GM23338 (cell line): Measurements from ENCODE around the gene MYLK. TPM values are rescaled to one million over a fixed set of nuclear protein-coding genes. Genes with fewer than 3 reads are reported as not detected.

ENCODE experiments used
- ATAC-seq: fragments of 200-7000 bp; cut with Tn5 transposase; 3 replicates; pipeline ENCODE4 v1.9.1; 2020
- DNase-seq: peaks from one replicate; pipeline ENCODE4 v3.0.0-alpha.2; 2015; ENCODE audit warnings: low spot score
- H2AFZ ChIP-seq: fragments of 200-600 bp; sonication (generic); 2 replicates; pipeline ENCODE4 v1.8.0; 2016; ENCODE audit warnings: antibody characterized with exemption, mild to moderate bottlenecking, moderate library complexity
- H3F3A ChIP-seq: fragments of 200-600 bp; sonication (generic); replicated peaks from 2 replicates; pipeline ENCODE4 v1.8.0; 2017; ENCODE audit warnings: antibody characterized with exemption, mixed run types, low read depth
- H3K27ac ChIP-seq: fragments of 200-600 bp; sonication (generic); 2 replicates; pipeline ENCODE4 v1.6.1; 2016; ENCODE audit warnings: low read depth
- H3K27me3 ChIP-seq: fragments of 200-600 bp; sonication (generic); 2 replicates; pipeline ENCODE4 v1.8.0; 2016; ENCODE audit warnings: mild to moderate bottlenecking, mixed run types, moderate library complexity; ENCODE audit not compliant: insufficient read depth
- H3K36me3 ChIP-seq: fragments of 200-600 bp; sonication (generic); 2 replicates; pipeline ENCODE4 v1.8.0; 2016; ENCODE audit warnings: mild to moderate bottlenecking; ENCODE audit not compliant: insufficient read depth
- H3K4me1 ChIP-seq: fragments of 200-600 bp; sonication (generic); 2 replicates; pipeline ENCODE4 v1.8.0; 2016; ENCODE audit warnings: mild to moderate bottlenecking, moderate library complexity; ENCODE audit not compliant: insufficient read depth
- H3K4me2 ChIP-seq: fragments of 200-600 bp; sonication (generic); 2 replicates; pipeline ENCODE4 v1.7.1; 2017; ENCODE audit warnings: mixed run types
- H3K4me3 ChIP-seq: fragments of 200-600 bp; sonication (generic); 2 replicates; pipeline ENCODE4 v1.6.1; 2016; ENCODE audit warnings: mixed run types
- H3K79me2 ChIP-seq: fragments of 200-600 bp; sonication (generic); replicated peaks from 2 replicates; pipeline ENCODE4 v1.8.0; 2017; ENCODE audit warnings: mild to moderate bottlenecking; ENCODE audit not compliant: insufficient read depth
- H3K9me2 ChIP-seq: fragments of 200-600 bp; sonication (generic); 2 replicates; pipeline ENCODE4 v1.8.0; 2017; ENCODE audit not compliant: insufficient read depth
- H4K20me1 ChIP-seq: fragments of 200-600 bp; sonication (generic); replicated peaks from 2 replicates; pipeline ENCODE4 v1.8.0; 2017; ENCODE audit warnings: mild to moderate bottlenecking; ENCODE audit not compliant: insufficient read depth
- H3K27ac Mint-ChIP-seq: 2 replicates; pipeline ENCODE4 v1.8.0; 2020; ENCODE audit warnings: inconsistent platforms, mild to moderate bottlenecking, moderate library complexity, mixed read lengths
- H3K27me3 Mint-ChIP-seq: 3 replicates; pipeline ENCODE4 v1.8.0; 2022; ENCODE audit warnings: low read depth, mild to moderate bottlenecking, moderate library complexity, mixed read lengths, inconsistent platforms; ENCODE audit not compliant: insufficient read depth, poor library complexity
- H3K36me3 Mint-ChIP-seq: 3 replicates; pipeline ENCODE4 v1.8.0; 2021; ENCODE audit warnings: low read depth, mild to moderate bottlenecking, inconsistent platforms, moderate library complexity, mixed read lengths
- H3K4me1 Mint-ChIP-seq: 3 replicates; pipeline ENCODE4 v1.8.0; 2020; ENCODE audit warnings: mild to moderate bottlenecking, inconsistent platforms, mixed read lengths
- H3K4me3 Mint-ChIP-seq: 3 replicates; pipeline ENCODE4 v1.8.0; 2021; ENCODE audit warnings: moderate library complexity, mild to moderate bottlenecking, inconsistent platforms, mixed read lengths
- H3K9me3 Mint-ChIP-seq: 3 replicates; pipeline ENCODE4 v1.8.0; 2020; ENCODE audit warnings: moderate library complexity, mild to moderate bottlenecking, inconsistent platforms, mixed read lengths
- EZH2 ChIP-seq: fragments of 200-600 bp; sonication (generic); IDR thresholded peaks from one replicate; pipeline ENCODE4 v1.8.0; 2017; ENCODE audit warnings: antibody characterized with exemption, mild to moderate bottlenecking, low read depth; ENCODE audit not compliant: unreplicated experiment
- POLR2AphosphoS5 ChIP-seq: IDR thresholded peaks from 2 replicates; pipeline ENCODE4 v1.6.1; 2016; ENCODE audit warnings: antibody characterized with exemption, low read depth
- ZNF114 ChIP-seq: fragments of 250-450 bp; sonication (Bioruptor Pico); IDR thresholded peaks from 2 replicates; pipeline ENCODE4 v1.5.0; 2020; ENCODE audit warnings: mild to moderate bottlenecking, moderate library complexity
- ZNF331 ChIP-seq: fragments of 250-450 bp; sonication (Bioruptor Pico); IDR thresholded peaks from 2 replicates; pipeline ENCODE4 v1.5.0; 2020; ENCODE audit warnings: low read depth, mild to moderate bottlenecking, moderate library complexity
- polyA plus RNA-seq: library from polyadenylated mRNA; unstranded; fragments of >200 nt; fragmentation: Nextera tagmentation; extraction: Ambion mirVana; gene quantifications from 2 replicates; pipeline ENCODE4 v1.2.1, GENCODE V29; 2016
- total RNA-seq: library from RNA; depleted of rRNA; stranded (reverse); fragments of >200 nt; shearing (Covaris generic); gene quantifications from 2 replicates; pipeline ENCODE4 v1.2.3, GENCODE V29; 2014
- TF ChIP-seq, protein P1 (sequence below): fragments of 250-450 bp; sonication (Bioruptor Pico); IDR thresholded peaks from 2 replicates; pipeline ENCODE4 v1.5.0; 2020; ENCODE audit warnings: mild to moderate bottlenecking, moderate library complexity

MYLK gene
- total and polyA plus RNA-seq, 2 experiments from 2014 or later = 11.5 to 17.9 TPM

DNA sequence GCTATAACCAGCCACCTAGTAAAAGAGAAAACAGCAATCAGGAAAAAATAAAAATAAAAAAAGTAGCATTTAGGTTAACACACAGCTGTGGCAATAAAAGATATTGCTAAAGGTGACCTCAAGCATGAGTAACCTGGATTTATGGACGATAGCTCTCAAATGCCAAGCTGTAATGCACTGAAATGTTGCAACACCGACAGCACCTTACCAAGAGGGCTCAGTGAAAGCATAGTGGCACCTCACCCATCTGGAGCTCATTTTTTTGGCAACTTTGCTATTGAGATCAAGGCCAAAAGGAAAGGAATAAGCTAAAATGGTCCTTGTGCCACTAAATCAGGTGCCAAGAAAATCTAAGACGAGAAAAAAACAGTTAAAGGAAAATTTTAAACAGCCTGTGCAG, 301.8 kb downstream of the MYLK start:
- no peak overlapping the region for H3K27ac ChIP-seq
- H4K20me1 ChIP-seq = peaks cover 2% of the 10 kb centered on the region; the same call in 1 of the 2 replicates
- Mint-ChIP-seq H3K4me1 (peaks cover 16% of the 10 kb centered on the region; the same call in 2 of the 3 replicates), H3K27ac (no peak overlapping the region), H3K9me3 (peaks cover 4% of the 10 kb centered on the region; the same call in 2 of the 3 replicates), H3K36me3 (peaks cover 39% of the 10 kb centered on the region), H3K4me3 (no peak overlapping the region), H3K27me3 (peaks cover 6% of the 10 kb centered on the region)
- H3K79me2 ChIP-seq = peaks cover 26% of the 10 kb centered on the region
- DNase-seq (no peak), ATAC-seq (no peak)
- H3F3A ChIP-seq = 0 out of 2 replicates have a peak, but pooled peaks cover 5% of the 10 kb centered on the region
- H2AFZ ChIP-seq = no peak overlapping the region
- TF ChIP-seq POLR2AphosphoS5 (no peak), EZH2 (no peak)
- H3K36me3 ChIP-seq = no peaks in the 10 kb centered on the region
- H3K4me1 ChIP-seq = peaks cover 23% of the 10 kb centered on the region
- H3K27me3 ChIP-seq = no peaks in the 10 kb centered on the region
- no peak overlapping the region for H3K4me3 ChIP-seq
- no peak overlapping the region for H3K4me2 ChIP-seq
- H3K9me2 ChIP-seq = no peaks in the 10 kb centered on the region

DNA sequence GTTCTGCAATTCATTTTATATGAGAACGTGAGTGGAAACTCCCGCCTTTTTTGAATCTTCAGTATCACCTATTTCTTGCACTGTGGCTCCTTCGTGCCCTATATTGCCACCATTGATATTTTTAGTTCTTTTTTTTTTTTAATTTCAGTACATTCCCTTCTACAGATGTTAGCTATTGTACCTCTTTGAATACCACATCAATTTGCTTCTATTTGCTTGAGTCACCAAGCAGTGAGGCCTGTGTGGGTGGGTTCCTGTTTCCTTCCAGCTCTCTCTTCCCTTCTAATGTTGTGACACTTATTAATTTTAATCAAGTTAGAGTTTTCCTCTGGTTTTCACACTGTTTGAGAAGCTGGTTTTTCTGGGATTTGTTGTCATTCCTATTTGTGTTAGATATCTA, 308.0 kb downstream of the MYLK start:
- H3K27ac Mint-ChIP-seq = no peak overlapping the region
- no peak for TF ChIP-seq ZNF331 (CRISPR knock-in tag)
- TF ChIP-seq ZNF114 = no peak
- TF ChIP-seq, protein P1, sequence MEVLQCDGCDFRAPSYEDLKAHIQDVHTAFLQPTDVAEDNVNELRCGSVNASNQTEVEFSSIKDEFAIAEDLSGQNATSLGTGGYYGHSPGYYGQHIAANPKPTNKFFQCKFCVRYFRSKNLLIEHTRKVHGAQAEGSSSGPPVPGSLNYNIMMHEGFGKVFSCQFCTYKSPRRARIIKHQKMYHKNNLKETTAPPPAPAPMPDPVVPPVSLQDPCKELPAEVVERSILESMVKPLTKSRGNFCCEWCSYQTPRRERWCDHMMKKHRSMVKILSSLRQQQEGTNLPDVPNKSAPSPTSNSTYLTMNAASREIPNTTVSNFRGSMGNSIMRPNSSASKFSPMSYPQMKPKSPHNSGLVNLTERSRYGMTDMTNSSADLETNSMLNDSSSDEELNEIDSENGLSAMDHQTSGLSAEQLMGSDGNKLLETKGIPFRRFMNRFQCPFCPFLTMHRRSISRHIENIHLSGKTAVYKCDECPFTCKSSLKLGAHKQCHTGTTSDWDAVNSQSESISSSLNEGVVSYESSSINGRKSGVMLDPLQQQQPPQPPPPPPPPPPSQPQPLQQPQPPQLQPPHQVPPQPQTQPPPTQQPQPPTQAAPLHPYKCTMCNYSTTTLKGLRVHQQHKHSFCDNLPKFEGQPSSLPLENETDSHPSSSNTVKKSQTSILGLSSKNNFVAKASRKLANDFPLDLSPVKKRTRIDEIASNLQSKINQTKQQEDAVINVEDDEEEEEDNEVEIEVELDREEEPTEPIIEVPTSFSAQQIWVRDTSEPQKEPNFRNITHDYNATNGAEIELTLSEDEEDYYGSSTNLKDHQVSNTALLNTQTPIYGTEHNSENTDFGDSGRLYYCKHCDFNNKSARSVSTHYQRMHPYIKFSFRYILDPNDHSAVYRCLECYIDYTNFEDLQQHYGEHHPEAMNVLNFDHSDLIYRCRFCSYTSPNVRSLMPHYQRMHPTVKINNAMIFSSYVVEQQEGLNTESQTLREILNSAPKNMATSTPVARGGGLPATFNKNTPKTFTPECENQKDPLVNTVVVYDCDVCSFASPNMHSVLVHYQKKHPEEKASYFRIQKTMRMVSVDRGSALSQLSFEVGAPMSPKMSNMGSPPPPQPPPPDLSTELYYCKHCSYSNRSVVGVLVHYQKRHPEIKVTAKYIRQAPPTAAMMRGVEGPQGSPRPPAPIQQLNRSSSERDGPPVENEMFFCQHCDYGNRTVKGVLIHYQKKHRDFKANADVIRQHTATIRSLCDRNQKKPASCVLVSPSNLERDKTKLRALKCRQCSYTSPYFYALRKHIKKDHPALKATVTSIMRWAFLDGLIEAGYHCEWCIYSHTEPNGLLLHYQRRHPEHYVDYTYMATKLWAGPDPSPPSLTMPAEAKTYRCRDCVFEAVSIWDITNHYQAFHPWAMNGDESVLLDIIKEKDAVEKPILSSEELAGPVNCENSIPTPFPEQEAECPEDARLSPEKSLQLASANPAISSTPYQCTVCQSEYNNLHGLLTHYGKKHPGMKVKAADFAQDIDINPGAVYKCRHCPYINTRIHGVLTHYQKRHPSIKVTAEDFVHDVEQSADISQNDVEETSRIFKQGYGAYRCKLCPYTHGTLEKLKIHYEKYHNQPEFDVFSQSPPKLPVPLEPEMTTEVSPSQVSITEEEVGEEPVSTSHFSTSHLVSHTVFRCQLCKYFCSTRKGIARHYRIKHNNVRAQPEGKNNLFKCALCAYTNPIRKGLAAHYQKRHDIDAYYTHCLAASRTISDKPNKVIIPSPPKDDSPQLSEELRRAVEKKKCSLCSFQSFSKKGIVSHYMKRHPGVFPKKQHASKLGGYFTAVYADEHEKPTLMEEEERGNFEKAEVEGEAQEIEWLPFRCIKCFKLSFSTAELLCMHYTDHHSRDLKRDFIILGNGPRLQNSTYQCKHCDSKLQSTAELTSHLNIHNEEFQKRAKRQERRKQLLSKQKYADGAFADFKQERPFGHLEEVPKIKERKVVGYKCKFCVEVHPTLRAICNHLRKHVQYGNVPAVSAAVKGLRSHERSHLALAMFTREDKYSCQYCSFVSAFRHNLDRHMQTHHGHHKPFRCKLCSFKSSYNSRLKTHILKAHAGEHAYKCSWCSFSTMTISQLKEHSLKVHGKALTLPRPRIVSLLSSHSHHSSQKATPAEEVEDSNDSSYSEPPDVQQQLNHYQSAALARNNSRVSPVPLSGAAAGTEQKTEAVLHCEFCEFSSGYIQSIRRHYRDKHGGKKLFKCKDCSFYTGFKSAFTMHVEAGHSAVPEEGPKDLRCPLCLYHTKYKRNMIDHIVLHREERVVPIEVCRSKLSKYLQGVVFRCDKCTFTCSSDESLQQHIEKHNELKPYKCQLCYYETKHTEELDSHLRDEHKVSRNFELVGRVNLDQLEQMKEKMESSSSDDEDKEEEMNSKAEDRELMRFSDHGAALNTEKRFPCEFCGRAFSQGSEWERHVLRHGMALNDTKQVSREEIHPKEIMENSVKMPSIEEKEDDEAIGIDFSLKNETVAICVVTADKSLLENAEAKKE (CRISPR knock-in tag) = no peak
- 0 out of 2 replicates have a peak, but pooled peaks cover 2% of the 10 kb centered on the region for H3K4me1 ChIP-seq

More for the DNA sequence above, 308.0 kb downstream of the MYLK start:
- Mint-ChIP-seq H3K36me3 (peaks cover 29% of the 10 kb centered on the region), H3K4me3 (no peak overlapping the region), H3K27me3 (peaks cover 3% of the 10 kb centered on the region), H3K9me3 (no peaks in the 10 kb centered on the region), H3K4me1 (peaks cover 8% of the 10 kb centered on the region; the same call in 2 of the 3 replicates)
- Histone ChIP-seq H4K20me1 (peaks cover 2% of the 10 kb centered on the region), H3K27ac (no peak overlapping the region), H3K27me3 (no peaks in the 10 kb centered on the region), H3F3A (no peaks in the 10 kb centered on the region), H3K9me2 (no peaks in the 10 kb centered on the region), H3K79me2 (no peaks in the 10 kb centered on the region), H3K4me3 (no peak overlapping the region), H2AFZ (no peak overlapping the region), H3K4me2 (no peak overlapping the region), H3K36me3 (no peaks in the 10 kb centered on the region; the same call in 1 of the 2 replicates)
- DNase-seq = no peak
- no peak for ATAC-seq
